Testis (tissue), 3 donors: ENCODE results near the gene SLC8B1. TPM values are rescaled to one million over a fixed set of nuclear protein-coding genes. Genes with fewer than 3 reads are reported as not detected.

ENCODE experiments used
- DNase-seq: peaks from one replicate; pipeline ENCODE4 v3.0.0-alpha.2; 2019
- H3K27ac ChIP-seq, 2 donors: fragments of 200-600 bp; sonication (generic); one replicate each; pipeline ENCODE4 v1.5.1; 2019
- H3K27me3 ChIP-seq: fragments of 200-600 bp; sonication (generic); one replicate; pipeline ENCODE4 v1.5.1; 2019
- H3K36me3 ChIP-seq: fragments of 200-600 bp; sonication (generic); one replicate; pipeline ENCODE4 v1.5.1; 2017; ENCODE audit warnings: low read depth; ENCODE audit errors: missing control alignments
- H3K4me1 ChIP-seq: fragments of 200-600 bp; sonication (generic); one replicate; pipeline ENCODE4 v1.5.1; 2019
- H3K4me3 ChIP-seq, 2 donors: fragments of 200-600 bp; sonication (generic); one replicate each; pipeline ENCODE4 v1.5.1; 2017 to 2019
- H3K9me3 ChIP-seq: fragments of 200-600 bp; sonication (generic); one replicate; pipeline ENCODE4 v1.5.1; 2017
- POLR2A ChIP-seq: fragments of 450-650 bp; IDR thresholded peaks from one replicate; pipeline ENCODE4 v1.6.1; 2017; ENCODE audit warnings: antibody characterized with exemption, mild to moderate bottlenecking, moderate library complexity
- WGBS, 2 donors: methylation state at CpG; one replicate each; pipeline ENCODE4 v1.1.5; 2018; 5-methylcytosine and 5-hydroxymethylcytosine counted together
- intact Hi-C: fragments of 100-400 bp; cut with DNase I; formaldehyde crosslinking; loops from one replicate; pipeline ENCODE4 v1.15.1; 2023; ENCODE audit warnings: low total_unique reads
- polyA plus RNA-seq: library from polyadenylated mRNA; stranded (reverse); fragments of 350-450 nt; fragmentation: Illumina TruSeq; extraction: RNeasy Lipid Tissue Mini Kit (QIAGEN cat#74804); gene quantifications from one replicate; pipeline ENCODE4 v1.2.3, GENCODE V29; 2014; ENCODE audit warnings: low read depth, low replicate concordance; ENCODE audit not compliant: insufficient read depth
- total RNA-seq, 2 donors: library from RNA; depleted of rRNA; stranded (reverse); fragments of >200 nt; gene quantifications; one replicate each; pipeline ENCODE4 v1.2.3, GENCODE V29; 2016
- TF ChIP-seq, protein P1 (sequence below), 3 experiments: fragments of 450-650 bp in 2 of 3; fragments of 200-600 bp in 1 of 3; sonication (generic) in 1 of 3; IDR thresholded peaks; one replicate each; pipeline ENCODE4 v1.5.1; 2016 to 2019; ENCODE audit warnings: antibody characterized with exemption in 3 of 3, mild to moderate bottlenecking in 2 of 3, moderate library complexity in 1 of 3

Gene SLC8B1
- total and polyA plus RNA-seq, 3 donors from 2014 or later = 41.2 to 88.3 (median 78.0) TPM

DNA sequence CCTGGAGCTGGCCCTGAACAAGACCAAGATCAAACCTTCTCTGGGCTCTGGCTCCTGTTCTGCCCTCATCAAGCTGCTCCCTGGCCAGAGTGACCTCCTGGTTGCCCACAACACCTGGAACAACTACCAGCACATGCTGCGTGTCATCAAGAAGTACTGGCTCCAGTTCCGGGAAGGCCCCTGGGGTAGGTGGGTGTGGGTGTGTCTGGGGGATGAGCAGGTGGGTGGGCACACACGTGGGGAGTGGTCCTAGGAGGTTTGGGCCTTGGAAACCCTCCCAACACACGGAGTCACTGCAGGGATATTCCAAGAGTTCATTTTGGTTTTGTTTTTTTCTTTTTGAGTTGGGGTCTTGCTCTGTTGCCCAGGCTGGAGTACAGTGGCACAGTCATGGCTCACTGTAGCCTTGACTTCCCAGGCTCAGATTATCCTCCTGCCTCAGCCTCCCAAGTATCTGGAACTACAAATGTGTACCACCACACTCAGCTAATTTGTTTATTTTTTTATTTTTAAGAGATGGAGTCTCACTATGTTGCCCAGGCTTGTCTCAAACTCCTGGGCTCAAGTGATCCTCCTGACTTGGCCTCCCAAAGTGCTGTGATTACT lies 40.0 kb upstream of the SLC8B1 start:
- Histone ChIP-seq H3K36me3 (no peaks in the 10 kb centered on the region), H3K9me3 (no peaks in the 10 kb centered on the region), H3K4me3 (no peak overlapping the region), H3K27ac (no peak overlapping the region), H3K4me1 (no peaks in the 10 kb centered on the region), H3K27me3 (no peaks in the 10 kb centered on the region)
- intact Hi-C loops = no loop called here
- no peak for DNase-seq
- WGBS, 2 donors = 98 to 100% methylated on average over 2 to 4 of the region's 4 CpGs
- TF ChIP-seq, protein P1, sequence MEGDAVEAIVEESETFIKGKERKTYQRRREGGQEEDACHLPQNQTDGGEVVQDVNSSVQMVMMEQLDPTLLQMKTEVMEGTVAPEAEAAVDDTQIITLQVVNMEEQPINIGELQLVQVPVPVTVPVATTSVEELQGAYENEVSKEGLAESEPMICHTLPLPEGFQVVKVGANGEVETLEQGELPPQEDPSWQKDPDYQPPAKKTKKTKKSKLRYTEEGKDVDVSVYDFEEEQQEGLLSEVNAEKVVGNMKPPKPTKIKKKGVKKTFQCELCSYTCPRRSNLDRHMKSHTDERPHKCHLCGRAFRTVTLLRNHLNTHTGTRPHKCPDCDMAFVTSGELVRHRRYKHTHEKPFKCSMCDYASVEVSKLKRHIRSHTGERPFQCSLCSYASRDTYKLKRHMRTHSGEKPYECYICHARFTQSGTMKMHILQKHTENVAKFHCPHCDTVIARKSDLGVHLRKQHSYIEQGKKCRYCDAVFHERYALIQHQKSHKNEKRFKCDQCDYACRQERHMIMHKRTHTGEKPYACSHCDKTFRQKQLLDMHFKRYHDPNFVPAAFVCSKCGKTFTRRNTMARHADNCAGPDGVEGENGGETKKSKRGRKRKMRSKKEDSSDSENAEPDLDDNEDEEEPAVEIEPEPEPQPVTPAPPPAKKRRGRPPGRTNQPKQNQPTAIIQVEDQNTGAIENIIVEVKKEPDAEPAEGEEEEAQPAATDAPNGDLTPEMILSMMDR (IDR thresholded peaks at IDR 0.05) = no peak
- no peak for TF ChIP-seq POLR2A

DNA sequence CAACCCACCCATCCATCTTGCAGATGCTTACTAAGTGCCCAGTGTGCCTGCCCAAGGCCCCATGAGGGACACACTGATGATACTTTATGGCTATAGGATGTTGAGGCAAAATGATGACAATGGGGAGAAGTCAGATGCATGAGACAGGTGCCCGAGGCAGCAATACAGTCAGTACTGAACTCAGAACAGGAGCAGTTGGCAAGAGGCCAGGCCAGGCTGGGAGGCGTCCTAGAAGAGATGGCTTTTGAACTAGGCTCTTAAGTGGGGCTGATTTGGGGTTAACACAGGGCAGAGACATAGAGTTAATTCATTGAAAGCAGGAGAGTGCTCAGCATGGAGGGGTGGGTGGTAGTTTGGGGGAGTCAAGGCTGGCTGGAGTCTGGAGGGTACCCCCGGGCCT lies 39.1 kb upstream of the SLC8B1 start:
- intact Hi-C loops = no loop called here
- Histone ChIP-seq H3K4me3 (no peak overlapping the region), H3K36me3 (no peaks in the 10 kb centered on the region), H3K27me3 (no peaks in the 10 kb centered on the region), H3K9me3 (no peaks in the 10 kb centered on the region), H3K4me1 (peaks cover 4% of the 10 kb centered on the region), H3K27ac (no peak overlapping the region)
- peak; percentile 25 for DNase-seq
- WGBS, 2 donors = 63 to 79% methylated on average over 3 of the region's 3 CpGs
- no peak for TF ChIP-seq POLR2A
- TF ChIP-seq, protein P1 (IDR thresholded peaks at IDR 0.05) = no peak

DNA sequence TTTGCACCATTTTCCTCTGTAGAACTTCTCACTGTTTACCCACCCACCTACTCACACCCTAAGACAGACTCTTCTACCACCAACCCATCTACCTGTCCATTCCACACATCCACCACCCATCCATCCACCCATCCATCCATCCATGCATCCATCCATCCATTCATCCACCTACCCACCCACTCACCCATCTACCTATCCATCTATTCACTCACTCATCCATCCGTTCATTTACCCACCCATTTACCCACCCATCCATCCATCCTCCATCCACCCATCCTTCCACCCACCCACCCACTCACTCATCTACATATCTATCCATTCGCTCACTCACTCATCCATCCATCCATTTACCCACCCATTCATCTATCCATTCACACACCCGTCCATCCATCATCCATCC lies 38.5 kb upstream of the SLC8B1 start:
- no peaks in the 10 kb centered on the region for H3K36me3 ChIP-seq

DNA sequence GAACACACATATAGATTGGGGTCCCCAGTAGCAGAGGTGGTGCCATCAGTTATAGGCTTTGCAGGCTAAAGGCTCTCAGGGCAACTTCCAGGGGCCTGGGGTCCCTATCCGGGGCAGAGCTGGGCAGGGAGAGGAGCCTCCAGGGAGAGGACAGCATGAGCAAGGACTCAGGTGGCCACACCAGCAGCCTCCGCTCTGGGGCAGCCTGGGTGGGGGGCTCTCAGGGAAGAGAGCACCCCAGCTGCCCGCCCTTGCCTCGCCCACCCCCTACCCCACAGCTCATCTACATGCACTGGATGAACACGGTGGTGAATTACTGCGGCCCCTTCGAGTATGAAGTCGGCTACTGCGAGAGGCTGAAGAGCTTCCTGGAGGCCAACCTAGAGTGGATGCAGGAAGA lies 37.5 kb upstream of the SLC8B1 start:
- Histone ChIP-seq H3K9me3 (no peaks in the 10 kb centered on the region), H3K4me3 (no peak overlapping the region), H3K4me1 (peaks cover 4% of the 10 kb centered on the region), H3K36me3 (no peaks in the 10 kb centered on the region), H3K27me3 (no peaks in the 10 kb centered on the region), H3K27ac (no peak overlapping the region)
- no peak for TF ChIP-seq POLR2A
- intact Hi-C loops = no loop called here
- WGBS, 2 donors = 90 to 100% methylated on average over 2 to 9 of the region's 9 CpGs
- DNase-seq = no peak

More for the DNA sequence above, 38.5 kb upstream of the SLC8B1 start:
- WGBS, 2 donors = 84 to 95% methylated on average over 3 of the region's 3 CpGs
- no peak for DNase-seq
- Histone ChIP-seq H3K27me3 (no peaks in the 10 kb centered on the region), H3K4me1 (peaks cover 4% of the 10 kb centered on the region), H3K27ac (no peak overlapping the region), H3K4me3 (no peak overlapping the region), H3K9me3 (no peaks in the 10 kb centered on the region)
- intact Hi-C loops = no loop called here
- no peak for TF ChIP-seq POLR2A
- TF ChIP-seq, protein P1 (IDR thresholded peaks at IDR 0.05) = no peak

DNA sequence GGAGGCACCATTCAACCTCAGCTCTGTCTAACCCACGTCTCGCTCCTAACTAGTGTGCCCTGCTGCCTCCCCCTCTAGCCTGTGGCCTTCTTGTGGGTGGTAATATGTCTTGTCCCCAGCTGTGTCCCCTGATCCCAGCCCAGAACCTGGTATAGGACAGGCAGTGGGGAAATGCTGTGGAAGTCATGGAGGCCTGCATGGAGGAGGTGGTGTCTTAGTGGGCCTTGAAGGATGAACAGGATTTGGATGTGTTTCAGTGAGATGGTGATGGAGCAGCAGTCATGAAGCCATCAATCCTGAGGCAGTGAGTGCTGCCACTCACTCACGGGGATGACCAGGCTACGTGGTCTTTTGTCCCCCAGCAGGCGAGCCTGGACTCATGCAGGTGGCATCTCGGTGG lies 36.9 kb upstream of the SLC8B1 start:
- 87 to 90% methylated on average over 6 of the region's 6 CpGs for WGBS, 2 donors
- H3K9me3 ChIP-seq = no peaks in the 10 kb centered on the region
- no peaks in the 10 kb centered on the region for H3K27me3 ChIP-seq
- no peak overlapping the region for H3K4me3 ChIP-seq
- no peaks in the 10 kb centered on the region for H3K36me3 ChIP-seq
- no peak for TF ChIP-seq POLR2A
- TF ChIP-seq, protein P1 (IDR thresholded peaks at IDR 0.05) = no peak
- peaks cover 4% of the 10 kb centered on the region for H3K4me1 ChIP-seq
- no peak for DNase-seq
- intact Hi-C loops = no loop called here
- no peak overlapping the region for H3K27ac ChIP-seq
